ENCODE data around the gene HDGFL3. TPM values are rescaled to one million over a fixed set of nuclear protein-coding genes. Genes with fewer than 3 reads are reported as not detected.
"Not testable (repeated sequence)": the region's sequence is repeated elsewhere in the genome, so short reads cannot be mapped to it uniquely, and the experiment has no call there.

The HDGFL3 gene
- total and polyA plus RNA-seq, 2 experiments from 2014 or later = 31.3 to 50.6 TPM

DNA sequence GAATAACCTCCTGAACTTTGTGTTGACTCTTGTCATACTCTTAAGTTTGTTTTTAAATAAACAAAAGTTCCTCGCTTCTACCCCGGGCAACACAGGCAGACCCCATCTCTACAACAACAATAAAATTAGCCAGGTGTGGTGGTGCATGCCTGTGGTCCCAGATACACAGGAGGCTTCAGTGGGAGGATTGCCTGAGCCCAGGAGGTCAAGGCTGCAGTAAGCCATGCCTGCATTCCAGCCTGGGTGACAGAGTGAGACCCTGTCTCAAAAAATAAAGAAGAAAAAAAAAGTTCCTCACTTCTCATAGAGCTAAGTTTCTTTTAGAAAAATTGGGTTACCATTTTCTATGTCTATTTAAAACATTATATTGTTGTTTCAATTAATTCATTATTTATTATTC, 29.2 kb downstream of the HDGFL3 start:
- no peak overlapping the region for H2AFZ ChIP-seq
- H3K4me1 ChIP-seq (ENCODE audit: insufficient read depth) = no peaks in the 10 kb centered on the region
- no peak overlapping the region for H3K4me3 ChIP-seq
- no peaks in the 10 kb centered on the region for H3K9me2 ChIP-seq (replicated peaks; ENCODE audit: insufficient read depth)
- H3K27me3 ChIP-seq = no peaks in the 10 kb centered on the region
- H4K20me1 ChIP-seq (ENCODE audit: insufficient read depth, poor library complexity, severe bottlenecking) = peaks cover 3% of the 10 kb centered on the region
- no peaks in the 10 kb centered on the region for H3K36me3 ChIP-seq (replicated peaks; ENCODE audit: insufficient read depth, low read depth)
- DNase-seq (ENCODE audit: low spot score) = no peak
- H3K27ac ChIP-seq = no peak overlapping the region
- no peak for TF ChIP-seq EZH2phosphoT487 (IDR thresholded peaks at IDR 0.05; ENCODE audit: low read depth, severe bottlenecking, unreplicated experiment)
- TF ChIP-seq EZH2 (IDR thresholded peaks at IDR 0.05; ENCODE audit: borderline replicate concordance) = no peak
- TF ChIP-seq, protein P1, sequence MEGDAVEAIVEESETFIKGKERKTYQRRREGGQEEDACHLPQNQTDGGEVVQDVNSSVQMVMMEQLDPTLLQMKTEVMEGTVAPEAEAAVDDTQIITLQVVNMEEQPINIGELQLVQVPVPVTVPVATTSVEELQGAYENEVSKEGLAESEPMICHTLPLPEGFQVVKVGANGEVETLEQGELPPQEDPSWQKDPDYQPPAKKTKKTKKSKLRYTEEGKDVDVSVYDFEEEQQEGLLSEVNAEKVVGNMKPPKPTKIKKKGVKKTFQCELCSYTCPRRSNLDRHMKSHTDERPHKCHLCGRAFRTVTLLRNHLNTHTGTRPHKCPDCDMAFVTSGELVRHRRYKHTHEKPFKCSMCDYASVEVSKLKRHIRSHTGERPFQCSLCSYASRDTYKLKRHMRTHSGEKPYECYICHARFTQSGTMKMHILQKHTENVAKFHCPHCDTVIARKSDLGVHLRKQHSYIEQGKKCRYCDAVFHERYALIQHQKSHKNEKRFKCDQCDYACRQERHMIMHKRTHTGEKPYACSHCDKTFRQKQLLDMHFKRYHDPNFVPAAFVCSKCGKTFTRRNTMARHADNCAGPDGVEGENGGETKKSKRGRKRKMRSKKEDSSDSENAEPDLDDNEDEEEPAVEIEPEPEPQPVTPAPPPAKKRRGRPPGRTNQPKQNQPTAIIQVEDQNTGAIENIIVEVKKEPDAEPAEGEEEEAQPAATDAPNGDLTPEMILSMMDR (IDR thresholded peaks at IDR 0.05; ENCODE audit: poor library complexity) = no peak
- no peaks in the 10 kb centered on the region for H3K9me3 ChIP-seq (ENCODE audit: low read depth)
- 86% methylated on average over 2 of the region's 2 CpGs for WGBS (ENCODE audit: low lambda C conversion rate, missing lambda C conversion rate)
- no peak overlapping the region for H3K4me2 ChIP-seq
- peaks cover 40% of the 10 kb centered on the region for H3K79me2 ChIP-seq

- H3K79me2 ChIP-seq = peaks cover 51% of the 10 kb centered on the region
These were observed 32.7 kb downstream of the HDGFL3 start for GRCh38 chr15:83174891-83175290.

GRCh38 chr15:83170474-83171165, 37.0 kb downstream of the HDGFL3 start:
- H4K20me1 ChIP-seq (ENCODE audit: insufficient read depth, poor library complexity, severe bottlenecking) = no peaks in the 10 kb centered on the region
- 90% methylated on average over 4 of the region's 4 CpGs for WGBS (ENCODE audit: low lambda C conversion rate, missing lambda C conversion rate)

More at GRCh38 chr15:83174891-83175290, 32.7 kb downstream of the HDGFL3 start:
- no peak overlapping the region for H3K4me3 ChIP-seq
- no peaks in the 10 kb centered on the region for H3K27me3 ChIP-seq
- DNase-seq (ENCODE audit: low spot score) = no peak
- no peak for TF ChIP-seq EZH2 (IDR thresholded peaks at IDR 0.05; ENCODE audit: borderline replicate concordance)
- no peak for TF ChIP-seq EZH2phosphoT487 (IDR thresholded peaks at IDR 0.05; ENCODE audit: low read depth, severe bottlenecking, unreplicated experiment)
- TF ChIP-seq, protein P1 (IDR thresholded peaks at IDR 0.05; ENCODE audit: poor library complexity) = no peak
- no peaks in the 10 kb centered on the region for H3K9me3 ChIP-seq (ENCODE audit: low read depth)
- no peaks in the 10 kb centered on the region for H3K36me3 ChIP-seq (replicated peaks; ENCODE audit: insufficient read depth, low read depth)
- H3K4me2 ChIP-seq = no peak overlapping the region
- 80% methylated on average over 1 of the region's 1 CpG for WGBS (ENCODE audit: low lambda C conversion rate, missing lambda C conversion rate)
- H3K9me2 ChIP-seq (replicated peaks; ENCODE audit: insufficient read depth) = no peaks in the 10 kb centered on the region
- H2AFZ ChIP-seq = no peak overlapping the region
- no peaks in the 10 kb centered on the region for H3K4me1 ChIP-seq (ENCODE audit: insufficient read depth)
- no peak overlapping the region for H3K27ac ChIP-seq
- H4K20me1 ChIP-seq (ENCODE audit: insufficient read depth, poor library complexity, severe bottlenecking) = peaks cover 3% of the 10 kb centered on the region

GRCh38 chr15:83169576-83169975, 38.0 kb downstream of the HDGFL3 start:
- not testable (repeated sequence) for H3K4me1 ChIP-seq (ENCODE audit: insufficient read depth); H2AFZ ChIP-seq; H3K4me3 ChIP-seq; H4K20me1 ChIP-seq (ENCODE audit: insufficient read depth, poor library complexity, severe bottlenecking); H3K9me3 ChIP-seq (ENCODE audit: low read depth); H3K27ac ChIP-seq; H3K27me3 ChIP-seq; H3K9me2 ChIP-seq (replicated peaks; ENCODE audit: insufficient read depth); H3K4me2 ChIP-seq; H3K36me3 ChIP-seq (replicated peaks; ENCODE audit: insufficient read depth, low read depth); DNase-seq (ENCODE audit: low spot score)
- 92% methylated on average over 5 of the region's 5 CpGs for WGBS (ENCODE audit: low lambda C conversion rate, missing lambda C conversion rate)
- H3K79me2 ChIP-seq = peaks cover 83% of the 10 kb centered on the region

More at GRCh38 chr15:83170474-83171165, 37.0 kb downstream of the HDGFL3 start:
- Histone ChIP-seq H3K4me3 (no peak overlapping the region), H3K4me2 (no peak overlapping the region), H3K9me2 (replicated peaks; ENCODE audit: insufficient read depth) (no peaks in the 10 kb centered on the region), H3K9me3 (ENCODE audit: low read depth) (peaks cover 6% of the 10 kb centered on the region), H3K79me2 (peaks cover 82% of the 10 kb centered on the region), H3K36me3 (replicated peaks; ENCODE audit: insufficient read depth, low read depth) (no peaks in the 10 kb centered on the region), H3K4me1 (ENCODE audit: insufficient read depth) (no peaks in the 10 kb centered on the region), H3K27ac (no peak overlapping the region), H2AFZ (no peak overlapping the region), H3K27me3 (no peaks in the 10 kb centered on the region)
- no peak for TF ChIP-seq EZH2 (IDR thresholded peaks at IDR 0.05; ENCODE audit: borderline replicate concordance)
- TF ChIP-seq, protein P1 (IDR thresholded peaks at IDR 0.05; ENCODE audit: poor library complexity) = no peak
- TF ChIP-seq EZH2phosphoT487 (IDR thresholded peaks at IDR 0.05; ENCODE audit: low read depth, severe bottlenecking, unreplicated experiment) = no peak
- no peak for DNase-seq (ENCODE audit: low spot score)

All from hepatocyte (in vitro differentiated cells).